T1000 (cell line): ENCODE measurements around the gene ZNF296.

Experiments
- DNase-seq: peaks from one replicate; lab custom pipeline; 2025; ENCODE audit warnings: mixed read lengths; lab: John Stamatoyannopoulos, UW

Gene ZNF296

GRCh38 chr19:45103508-45104319 is 27.4 kb upstream of the ZNF296 start:
- no peak for DNase-seq

DNA sequence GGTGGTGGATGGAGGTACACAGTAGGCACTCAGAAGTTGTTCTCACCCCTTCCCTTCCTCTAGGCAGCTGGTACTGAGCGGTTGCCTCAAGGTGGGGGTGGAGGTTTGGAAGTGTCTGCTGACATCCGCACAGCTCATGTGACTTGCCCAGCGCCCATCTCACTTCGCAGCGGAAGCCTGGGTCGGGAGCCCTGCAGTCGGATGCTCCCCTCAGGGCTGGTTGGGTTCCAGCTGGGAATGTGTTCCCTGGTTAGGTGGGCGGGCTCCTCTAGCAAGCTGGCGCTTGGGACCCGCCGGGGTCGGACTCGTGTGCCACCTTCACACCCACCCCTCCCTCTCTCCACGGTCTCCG is 26.9 kb upstream of the ZNF296 start:
- no peak for DNase-seq

DNA sequence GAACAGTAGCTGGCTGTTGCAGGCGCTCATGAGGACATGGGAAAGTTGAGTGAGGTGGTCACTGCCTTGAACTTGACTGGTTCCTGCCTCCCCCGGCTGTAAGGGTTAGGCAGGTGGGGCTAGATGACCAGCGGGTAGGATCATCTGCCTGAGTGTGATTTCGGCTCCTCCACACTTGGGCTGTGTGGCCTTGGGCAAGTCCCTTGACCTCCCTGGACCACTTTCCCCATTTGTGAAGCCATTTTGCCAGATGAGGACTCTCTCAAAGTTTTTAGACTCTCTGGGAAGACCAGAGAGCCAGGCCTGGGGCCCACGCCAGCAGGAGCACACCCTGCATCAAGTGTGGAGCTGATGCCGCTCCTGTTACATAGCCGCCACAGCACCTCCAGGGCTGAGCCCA is 26.2 kb upstream of the ZNF296 start:
- DNase-seq, result no peak

GRCh38 chr19:45101806-45102205 is 25.5 kb upstream of the ZNF296 start:
- DNase-seq, result no peak

- DNase-seq, result no peak
Observed at GRCh38 chr19:45100846-45101252, 24.6 kb upstream of the ZNF296 start.

- no peak for DNase-seq
Observed at GRCh38 chr19:45100201-45100600, 23.9 kb upstream of the ZNF296 start.

DNA sequence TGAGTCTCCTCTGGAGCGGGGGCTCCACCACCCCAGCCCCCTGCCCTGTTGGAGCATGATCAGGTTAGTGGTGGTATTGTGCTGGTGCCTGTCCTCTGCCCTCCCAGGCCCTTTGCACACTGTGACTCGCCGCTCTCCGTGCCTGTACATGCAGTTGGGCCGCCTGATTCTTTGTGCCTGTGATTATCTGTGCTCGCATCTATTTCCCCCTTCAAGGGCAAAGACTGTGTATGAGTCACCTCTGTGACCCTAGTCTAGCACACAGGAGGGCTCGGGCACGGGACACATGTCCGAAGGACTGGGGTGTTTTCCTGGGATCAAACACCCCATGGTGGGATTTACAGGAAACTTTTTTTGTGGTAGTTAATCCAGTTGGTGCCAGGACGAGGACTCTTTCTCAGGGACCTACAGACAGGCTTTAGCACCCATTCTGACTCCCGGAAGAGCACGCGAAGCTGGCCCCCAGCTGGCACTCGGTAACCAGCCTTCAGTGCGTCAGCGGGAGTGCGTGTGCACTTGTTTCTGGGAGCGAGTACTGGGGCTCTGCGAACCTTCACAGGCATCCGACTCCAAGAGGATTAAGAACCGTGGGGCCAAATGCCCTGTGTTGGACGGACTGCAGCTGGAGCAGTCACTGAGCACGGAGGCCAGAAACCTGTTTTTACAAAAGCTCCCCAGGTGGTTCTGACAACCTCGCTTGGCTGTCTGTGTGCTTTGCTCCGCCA is 23.4 kb upstream of the ZNF296 start:
- no peak for DNase-seq

DNA sequence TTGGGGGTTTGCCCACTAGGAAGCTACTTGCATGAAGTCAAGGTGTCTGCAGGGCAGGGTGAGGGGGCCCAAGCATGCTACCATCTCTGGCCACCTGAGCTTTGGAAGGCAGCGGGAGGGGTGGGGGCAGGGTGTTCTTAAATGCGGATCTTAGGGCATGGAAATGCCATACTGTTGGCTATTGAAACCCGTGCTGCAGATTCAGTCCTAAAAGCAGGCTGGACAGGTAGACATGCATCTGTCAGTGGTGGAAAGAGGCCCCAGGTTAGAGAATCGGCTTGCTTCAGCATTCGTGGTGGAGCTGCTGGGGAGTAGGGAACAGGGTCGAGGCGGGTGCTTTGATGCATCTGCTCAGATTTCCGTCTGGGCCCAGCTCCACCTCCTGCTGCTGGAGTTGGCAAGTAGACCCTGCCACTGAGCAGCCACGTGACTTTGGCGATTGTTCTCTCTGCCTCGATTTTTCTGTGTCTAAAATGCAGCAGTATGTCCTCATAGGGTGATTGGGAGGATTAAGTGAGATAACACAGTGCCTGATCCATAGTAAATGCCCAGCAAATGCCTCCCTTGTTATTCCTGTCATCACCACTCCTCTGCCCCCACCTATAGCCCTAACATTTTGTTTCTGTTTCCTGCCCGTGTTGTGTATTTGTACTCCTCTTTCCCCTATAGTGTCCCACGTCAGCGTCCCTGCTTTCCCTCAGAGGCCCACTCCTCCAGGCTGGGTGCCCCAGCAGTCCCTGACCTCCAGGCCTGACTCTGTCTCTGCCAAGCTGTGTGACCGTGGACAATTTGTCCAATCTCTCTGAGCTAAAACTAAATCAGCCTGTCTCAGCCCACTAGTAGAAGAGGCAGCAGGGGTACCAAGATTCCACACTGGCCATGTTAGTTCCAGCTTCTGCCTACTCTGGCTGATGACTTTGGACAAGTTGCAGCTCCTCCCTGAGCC is 22.5 kb upstream of the ZNF296 start:
- no peak for DNase-seq

- DNase-seq, result peak; percentile 51
Observed at GRCh38 chr19:45097776-45098520, 21.7 kb upstream of the ZNF296 start.

DNA sequence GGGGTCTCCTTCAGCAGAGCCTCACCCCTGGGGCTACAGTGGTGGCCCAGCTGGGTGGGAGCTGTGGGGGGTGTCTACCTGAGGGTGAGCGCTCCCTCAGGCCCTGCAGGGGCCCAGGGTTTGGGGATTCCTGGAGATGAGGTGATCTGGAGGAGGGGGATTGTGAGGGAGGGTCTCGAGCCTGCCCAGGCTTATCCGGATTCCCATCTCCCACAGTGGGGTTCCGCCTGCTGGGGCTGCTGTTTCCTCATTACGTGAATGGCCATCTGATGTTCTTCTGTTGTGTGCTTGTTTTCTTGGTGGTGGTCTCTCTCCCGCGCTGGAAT is 21.1 kb upstream of the ZNF296 start:
- DNase-seq, result no peak

DNA sequence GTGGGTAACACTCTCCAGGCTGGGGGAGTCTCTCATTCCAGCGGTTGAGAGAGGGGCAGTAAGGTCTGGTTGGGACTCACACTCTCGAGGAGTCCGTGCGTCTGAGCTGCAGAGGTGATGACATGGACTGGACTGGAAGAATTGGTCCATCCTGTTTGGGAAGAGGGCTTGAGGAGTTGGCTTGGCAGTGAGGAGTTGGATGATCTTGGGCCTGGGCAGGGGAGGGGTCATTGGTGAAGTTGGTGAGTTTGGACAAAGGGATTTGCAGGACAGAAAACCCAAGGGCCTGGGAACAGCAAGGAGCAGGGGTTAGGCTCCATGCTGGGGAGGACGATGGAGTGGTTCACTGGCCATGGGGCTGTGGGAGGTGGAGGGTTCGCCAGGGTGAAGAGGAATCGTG is 20.4 kb upstream of the ZNF296 start:
- no peak for DNase-seq

DNA sequence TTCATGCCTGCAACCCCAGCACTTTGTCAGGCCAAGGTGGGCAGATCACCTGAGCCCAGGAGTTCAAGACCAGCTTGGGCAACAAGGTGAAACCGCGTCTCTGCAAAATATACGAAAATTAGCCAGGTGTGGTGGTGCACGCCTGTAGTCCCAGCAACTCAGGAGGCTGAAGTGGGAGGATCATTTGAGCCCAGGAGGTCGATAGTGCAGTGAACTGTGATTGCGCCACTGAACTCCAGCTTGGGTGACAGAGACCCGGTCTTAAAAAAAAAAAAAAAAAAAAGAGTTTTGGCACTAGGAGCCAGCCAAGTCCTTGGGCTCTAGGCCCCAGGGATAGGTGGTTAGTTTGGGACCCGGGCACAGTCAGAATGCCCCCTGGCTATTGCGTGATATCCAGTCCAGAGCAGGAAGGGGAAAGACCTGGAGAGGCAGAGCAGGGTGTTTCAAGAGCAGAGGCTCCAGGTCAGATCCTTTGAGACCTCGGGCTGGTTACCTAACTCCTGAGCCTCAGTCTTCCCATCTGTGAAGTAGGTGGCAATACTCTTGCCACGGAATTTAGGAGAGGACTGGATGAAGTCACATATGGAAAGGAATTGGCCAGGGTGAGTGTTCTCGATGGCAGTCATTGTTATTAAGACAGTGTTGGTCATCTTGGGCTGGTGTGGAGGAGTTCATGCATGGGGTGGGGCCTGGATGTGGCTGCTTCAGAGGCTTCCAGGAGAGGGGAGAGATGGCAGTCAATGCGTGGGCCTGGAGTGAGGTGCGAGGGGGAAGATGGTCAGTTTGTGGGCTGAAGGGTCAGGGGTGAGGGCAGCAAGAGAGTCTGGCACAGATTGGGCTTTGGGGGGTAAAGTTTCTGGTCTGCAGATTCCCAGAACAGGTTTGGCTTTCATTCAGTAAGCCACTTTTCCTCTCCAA is 19.5 kb upstream of the ZNF296 start:
- no peak for DNase-seq

- no peak for DNase-seq
Observed at GRCh38 chr19:45094707-45095106, 18.4 kb upstream of the ZNF296 start.

DNA sequence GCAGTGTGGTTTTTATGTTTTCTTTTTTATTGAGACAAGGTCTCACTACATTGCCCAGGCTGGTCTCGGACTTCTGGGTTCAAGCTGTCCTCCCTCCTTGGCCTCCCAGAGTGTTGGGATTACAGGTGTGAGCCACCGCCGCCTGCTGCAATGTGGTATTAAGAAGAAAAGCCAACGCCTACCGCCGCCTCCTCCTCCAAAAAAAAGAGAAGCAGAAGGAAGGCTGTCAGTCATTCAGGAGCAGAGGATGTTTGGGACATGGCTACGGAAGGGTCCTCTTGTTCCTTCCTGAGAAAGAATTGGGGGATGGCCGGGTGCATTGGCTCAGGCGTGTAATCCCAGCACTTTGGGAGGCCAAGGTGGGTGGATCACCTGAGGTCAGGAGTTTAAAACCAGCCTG is 17.9 kb upstream of the ZNF296 start:
- DNase-seq, result no peak

DNA sequence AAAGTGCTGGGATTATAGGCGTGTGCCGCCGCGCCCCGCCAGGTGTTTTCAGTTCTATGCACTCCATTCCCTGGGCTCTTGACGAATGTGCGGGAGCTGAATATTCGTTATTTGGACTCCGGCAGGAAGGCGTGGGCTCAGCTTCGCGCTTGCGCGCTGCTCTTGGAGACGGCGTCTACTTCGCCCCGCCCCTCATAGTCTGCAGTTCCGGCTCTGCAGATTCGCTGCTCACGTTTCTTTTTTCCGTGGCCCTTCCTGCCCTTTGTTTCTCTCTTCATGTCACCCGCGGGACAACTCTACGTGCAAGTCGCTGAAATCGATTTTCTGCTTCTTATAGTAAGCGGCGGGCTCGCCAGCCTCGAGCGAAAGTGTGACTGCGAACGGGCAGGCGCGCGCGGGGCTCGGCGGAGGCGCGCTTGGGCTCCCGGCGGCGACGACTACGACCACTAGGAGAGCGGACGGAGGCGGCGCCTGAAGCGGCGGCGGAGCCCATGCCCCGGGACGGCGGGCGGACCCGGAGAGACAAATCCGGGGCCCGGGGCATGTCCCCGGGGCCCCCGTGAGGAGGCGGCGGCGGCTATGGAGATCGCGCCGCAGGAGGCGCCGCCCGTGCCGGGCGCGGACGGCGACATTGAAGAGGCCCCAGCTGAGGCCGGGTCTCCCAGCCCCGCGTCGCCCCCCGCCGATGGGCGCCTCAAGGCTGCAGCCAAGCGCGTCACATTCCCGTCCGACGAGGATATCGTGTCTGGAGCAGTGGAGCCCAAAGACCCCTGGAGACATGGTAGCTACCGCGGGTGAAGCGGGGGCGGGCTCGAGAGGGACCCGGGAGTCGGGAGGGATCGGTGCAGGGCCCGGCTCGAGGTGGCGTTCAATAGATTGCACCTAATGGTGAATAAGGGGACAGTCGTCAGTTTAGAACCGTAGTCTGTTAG is 16.7 kb upstream of the ZNF296 start, which contains the start of gene PPP1R37:
TSS of gene PPP1R37 (plus strand) at position 433 of the 932 bp plus-strand sequence. CDS start at position 580, 147 bp downstream.
- peak; percentile 75 for DNase-seq

- DNase-seq, result peak; percentile 97
Observed at GRCh38 chr19:45091031-45091923, 15.0 kb upstream of the ZNF296 start.

DNA sequence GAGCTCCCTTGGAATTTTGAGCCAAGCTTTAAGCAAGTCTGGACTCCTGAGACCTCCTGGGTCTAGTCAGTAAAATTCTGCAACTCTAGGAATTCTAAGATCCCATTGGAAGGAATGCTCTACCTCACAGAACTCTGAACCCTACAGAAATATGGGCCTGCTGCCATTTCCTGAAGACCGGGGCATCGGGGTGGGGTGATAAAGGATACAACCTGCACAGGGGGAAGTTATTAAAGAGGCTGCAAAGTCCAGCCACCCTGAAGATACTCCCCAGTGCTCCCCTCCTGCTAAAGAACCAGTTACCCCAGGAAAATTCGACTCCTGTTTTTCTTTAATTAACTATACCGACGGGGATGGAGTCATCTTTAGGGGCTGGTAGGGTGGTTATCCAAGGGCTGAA is 14.3 kb upstream of the ZNF296 start:
- DNase-seq, result no peak

GRCh38 chr19:45090034-45090433 is 13.8 kb upstream of the ZNF296 start:
- DNase-seq, result no peak
